OCI-LY7 (cell line): ENCODE results near the gene TTLL5. TPM values are rescaled to one million over a fixed set of nuclear protein-coding genes. Genes with fewer than 3 reads are reported as not detected.

Source experiments
- BruUV-seq: library from RNA; stranded (reverse); fragments of 400-500 nt; replicated peaks from 2 replicates; lab custom pipeline; 2021; lab: Mats Ljungman, UMichigan
- CTCF ChIA-PET: fragments of 300-600 bp; sonication (Branson Sonifier 250); formaldehyde crosslinking; loops from one replicate; lab custom pipeline; 2022; ENCODE audit warnings: antibody characterized with exemption; ENCODE audit not compliant: unreplicated experiment; lab: Charles Lee
- POLR2A ChIA-PET: fragments of 300-600 bp; sonication (Branson Sonifier 250); formaldehyde crosslinking; loops from one replicate; lab custom pipeline; 2022; ENCODE audit warnings: antibody characterized with exemption; lab: Charles Lee
- DNase-seq: peaks from one replicate; pipeline ENCODE4 v3.0.0-alpha.2; 2015; ENCODE audit warnings: low spot score
- H2AFZ ChIP-seq: fragments of 200-600 bp; sonication (generic), shearing (Covaris generic); 2 replicates; pipeline ENCODE4 v1.6.1; 2014; ENCODE audit warnings: mild to moderate bottlenecking, antibody characterized with exemption, low read length, moderate library complexity
- H3K27ac ChIP-seq: fragments of 200-600 bp; sonication (generic); 2 replicates; pipeline ENCODE4 v1.5.1; 2014; ENCODE audit warnings: mixed run types, low read depth, mild to moderate bottlenecking, moderate library complexity, low read length, inconsistent platforms; ENCODE audit not compliant: poor library complexity, severe bottlenecking
- H3K36me3 ChIP-seq: fragments of 200-600 bp; sonication (generic); 2 replicates; pipeline ENCODE4 v1.6.1; 2014; ENCODE audit warnings: mild to moderate bottlenecking, antibody characterized with exemption, low read length, moderate library complexity, mixed read lengths; ENCODE audit not compliant: insufficient read depth
- H3K4me1 ChIP-seq: fragments of 200-600 bp; sonication (generic); 2 replicates; pipeline ENCODE4 v1.5.1; 2014; ENCODE audit warnings: mild to moderate bottlenecking, low read length; ENCODE audit not compliant: insufficient read depth, poor library complexity, severe bottlenecking
- H3K4me2 ChIP-seq: fragments of 200-600 bp; sonication (generic); 2 replicates; pipeline ENCODE4 v1.6.1; 2014; ENCODE audit warnings: mild to moderate bottlenecking, low read length
- H3K4me3 ChIP-seq: fragments of 200-600 bp; sonication (generic); 2 replicates; pipeline ENCODE4 v1.5.1; 2014; ENCODE audit warnings: mild to moderate bottlenecking, low read depth, low read length; ENCODE audit not compliant: poor library complexity, severe bottlenecking
- H3K79me2 ChIP-seq: fragments of 200-600 bp; sonication (generic); 2 replicates; pipeline ENCODE4 v1.6.1; 2016; ENCODE audit warnings: low read depth, mild to moderate bottlenecking, low read length, moderate library complexity, mixed read lengths; ENCODE audit not compliant: insufficient read depth
- H3K9me2 ChIP-seq: fragments of 200-600 bp; sonication (generic); 2 replicates; pipeline ENCODE4 v1.6.1; 2016; ENCODE audit warnings: mild to moderate bottlenecking, low read length, mixed read lengths; ENCODE audit not compliant: insufficient read depth
- H3K9me3 ChIP-seq: fragments of 200-600 bp; sonication (generic); 2 replicates; pipeline ENCODE4 v1.6.1; 2014; ENCODE audit warnings: mild to moderate bottlenecking, mixed run types, low read length, mixed read lengths
- H4K20me1 ChIP-seq: fragments of 200-600 bp; sonication (generic); 2 replicates; pipeline ENCODE4 v1.6.1; 2014; ENCODE audit warnings: mild to moderate bottlenecking, antibody characterized with exemption, low read length, moderate library complexity, mixed read lengths; ENCODE audit not compliant: insufficient read depth
- EZH2phosphoT487 ChIP-seq: fragments of 200-600 bp; sonication (generic); IDR thresholded peaks from 2 replicates; pipeline ENCODE4 v1.6.1; 2018; ENCODE audit warnings: low read depth, borderline replicate concordance, mild to moderate bottlenecking, mixed run types, antibody characterized with exemption, low read length, moderate library complexity, mixed read lengths
- intact Hi-C: fragments of 100-400 bp; cut with micrococcal nuclease; formaldehyde crosslinking; loops from one replicate; pipeline ENCODE4 v1.10.0; 2022; ENCODE audit not compliant: unreplicated experiment
- total RNA-seq, 2 experiments: library from RNA; depleted of rRNA in 1 of 2; stranded (reverse); fragments of >200 nt in 1 of 2; shearing (Covaris generic) in 1 of 2; gene quantifications; 2 replicates each; pipeline ENCODE4 v1.2.3, GENCODE V29; 2014 to 2022
- TF ChIP-seq, protein P1 (sequence below): fragments of 200-600 bp; sonication (generic); conservative IDR thresholded peaks from 2 replicates; pipeline ENCODE4 v1.5.1; 2014; ENCODE audit warnings: mild to moderate bottlenecking, antibody characterized with exemption, low read length, moderate library complexity, mixed read lengths

TTLL5 gene
- total RNA-seq, 2 experiments from 2014 or later = 34.3 to 55.6 TPM

DNA sequence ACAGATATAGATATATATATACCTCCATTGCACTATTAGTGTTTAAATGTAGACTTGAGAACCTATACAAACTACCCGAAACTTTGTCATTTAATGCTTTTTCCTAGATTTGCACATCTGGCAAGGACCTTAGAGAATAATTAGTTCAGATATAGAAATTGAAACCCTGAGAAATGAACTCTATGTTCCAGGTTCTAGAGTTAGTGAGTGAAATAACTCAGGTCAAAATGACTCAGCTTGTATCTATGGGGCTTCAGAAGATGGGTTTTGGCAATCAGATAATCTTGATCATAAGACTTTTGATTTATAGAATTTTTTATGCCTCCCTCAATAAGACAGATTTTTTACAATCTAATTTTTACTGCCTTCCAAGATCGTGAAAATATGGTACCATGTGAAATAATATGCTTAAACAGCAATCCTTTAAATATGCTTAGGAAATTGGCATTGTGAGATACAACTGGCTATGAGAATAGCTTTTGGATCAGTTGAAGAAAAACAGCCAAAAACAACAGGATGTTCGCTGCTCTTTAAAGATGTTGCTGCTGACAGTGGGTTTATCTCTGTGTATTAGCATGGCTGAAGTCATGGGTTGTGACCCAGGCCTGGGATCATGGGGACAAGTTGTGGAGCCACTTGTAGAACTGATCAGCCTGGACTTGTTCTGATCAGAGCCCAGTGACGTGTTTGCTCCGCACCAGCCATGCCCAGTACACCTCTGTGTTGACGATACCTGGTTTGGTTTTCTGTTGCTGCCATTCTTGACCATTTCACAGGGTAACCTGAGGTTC is 63.6 kb downstream of the TTLL5 start:
- no peaks in the 10 kb centered on the region for H3K4me1 ChIP-seq
- no peak overlapping the region for H3K4me3 ChIP-seq
- ChIA-PET CTCF (no interaction called here), POLR2A (interaction anchor here (0.9 to 1.0 kb wide), 2 partner anchors 15 to 21 kb away, joined by 3 to 4 read pairs; no protein-coding TSS in a partner anchor)
- H3K9me2 ChIP-seq = no peaks in the 10 kb centered on the region
- peaks cover 77% of the 10 kb centered on the region for H3K36me3 ChIP-seq
- H3K9me3 ChIP-seq = peaks cover 9% of the 10 kb centered on the region; the same call in 1 of the 2 replicates
- TF ChIP-seq EZH2phosphoT487 = no peak
- TF ChIP-seq, protein P1, sequence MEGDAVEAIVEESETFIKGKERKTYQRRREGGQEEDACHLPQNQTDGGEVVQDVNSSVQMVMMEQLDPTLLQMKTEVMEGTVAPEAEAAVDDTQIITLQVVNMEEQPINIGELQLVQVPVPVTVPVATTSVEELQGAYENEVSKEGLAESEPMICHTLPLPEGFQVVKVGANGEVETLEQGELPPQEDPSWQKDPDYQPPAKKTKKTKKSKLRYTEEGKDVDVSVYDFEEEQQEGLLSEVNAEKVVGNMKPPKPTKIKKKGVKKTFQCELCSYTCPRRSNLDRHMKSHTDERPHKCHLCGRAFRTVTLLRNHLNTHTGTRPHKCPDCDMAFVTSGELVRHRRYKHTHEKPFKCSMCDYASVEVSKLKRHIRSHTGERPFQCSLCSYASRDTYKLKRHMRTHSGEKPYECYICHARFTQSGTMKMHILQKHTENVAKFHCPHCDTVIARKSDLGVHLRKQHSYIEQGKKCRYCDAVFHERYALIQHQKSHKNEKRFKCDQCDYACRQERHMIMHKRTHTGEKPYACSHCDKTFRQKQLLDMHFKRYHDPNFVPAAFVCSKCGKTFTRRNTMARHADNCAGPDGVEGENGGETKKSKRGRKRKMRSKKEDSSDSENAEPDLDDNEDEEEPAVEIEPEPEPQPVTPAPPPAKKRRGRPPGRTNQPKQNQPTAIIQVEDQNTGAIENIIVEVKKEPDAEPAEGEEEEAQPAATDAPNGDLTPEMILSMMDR = no peak
- DNase-seq = no peak
- H3K4me2 ChIP-seq = no peak overlapping the region
- BruUV-seq = no TSS peak
- intact Hi-C loops = no loop called here
- H2AFZ ChIP-seq = no peak overlapping the region
- H3K27ac ChIP-seq = no peak overlapping the region
- H4K20me1 ChIP-seq = no peaks in the 10 kb centered on the region
- H3K79me2 ChIP-seq = no peaks in the 10 kb centered on the region

DNA sequence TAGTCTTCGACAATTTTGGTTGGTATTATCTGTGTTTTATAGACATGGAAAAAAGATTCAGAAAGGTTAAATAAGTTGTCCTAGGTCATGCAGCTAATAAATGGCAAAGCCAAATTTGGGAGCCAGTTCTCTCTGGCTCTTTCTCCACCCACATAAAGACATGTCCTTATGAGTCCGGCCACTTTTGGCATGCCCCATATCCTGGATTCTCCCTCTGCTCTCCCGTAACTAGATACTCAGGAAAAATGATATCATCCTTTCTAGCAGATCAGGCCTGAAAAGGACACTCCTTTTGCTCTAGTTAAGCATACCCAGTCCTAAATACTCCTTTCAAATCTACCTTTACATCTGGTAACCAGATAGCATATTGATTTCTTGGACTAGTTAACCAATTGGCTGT is 64.4 kb downstream of the TTLL5 start:
- no peak for DNase-seq
- Histone ChIP-seq H3K9me3 (peaks cover 9% of the 10 kb centered on the region; the same call in 1 of the 2 replicates), H4K20me1 (no peaks in the 10 kb centered on the region), H3K79me2 (no peaks in the 10 kb centered on the region), H3K4me1 (no peaks in the 10 kb centered on the region), H2AFZ (no peak overlapping the region), H3K4me3 (no peak overlapping the region), H3K4me2 (no peak overlapping the region), H3K27ac (no peak overlapping the region), H3K36me3 (peaks cover 69% of the 10 kb centered on the region), H3K9me2 (no peaks in the 10 kb centered on the region)
- CTCF ChIA-PET = no interaction called here
- no peak for TF ChIP-seq EZH2phosphoT487
- TF ChIP-seq, protein P1 = no peak
- intact Hi-C loops = no loop called here
- POLR2A ChIA-PET = no interaction called here
- no TSS peak for BruUV-seq

DNA sequence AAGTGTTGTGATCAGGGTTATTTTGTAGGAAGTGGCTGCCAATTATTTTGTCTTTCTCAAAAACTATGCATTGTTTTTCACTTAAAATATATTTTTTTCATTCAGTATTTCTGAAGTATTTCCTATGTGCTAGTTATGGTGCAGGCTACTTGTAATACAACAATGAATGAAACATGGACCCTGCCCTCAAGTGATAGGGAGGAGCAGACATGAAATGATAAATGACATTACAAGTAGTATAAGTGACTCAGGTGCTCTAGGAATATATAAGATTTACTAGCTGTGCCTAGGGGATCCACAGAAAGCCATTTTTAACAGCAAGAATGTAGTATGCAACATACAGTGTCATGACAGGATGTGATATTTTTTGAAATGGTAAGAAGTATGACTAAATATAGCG is 65.3 kb downstream of the TTLL5 start:
- Histone ChIP-seq H3K4me3 (no peak overlapping the region), H2AFZ (no peak overlapping the region), H3K9me3 (peaks cover 9% of the 10 kb centered on the region; the same call in 1 of the 2 replicates), H3K9me2 (no peaks in the 10 kb centered on the region), H3K4me2 (no peak overlapping the region), H3K79me2 (no peaks in the 10 kb centered on the region), H3K4me1 (no peaks in the 10 kb centered on the region), H3K27ac (no peak overlapping the region), H4K20me1 (no peaks in the 10 kb centered on the region), H3K36me3 (peaks cover 61% of the 10 kb centered on the region)
- TF ChIP-seq EZH2phosphoT487 = no peak
- TF ChIP-seq, protein P1 = no peak
- DNase-seq = no peak
- intact Hi-C loops = no loop called here
- ChIA-PET POLR2A (no interaction called here), CTCF (no interaction called here)
- BruUV-seq = no TSS peak
